HEK293 (cell line): Measurements from ENCODE around the gene MFSD6L.

Experiments used
- SALL2 ChIP-seq: fragments of 450-650 bp; formaldehyde crosslinking; IDR thresholded peaks from 2 replicates; pipeline ENCODE4 v1.5.0; 2017; ENCODE audit warnings: missing biosample characterization, mild to moderate bottlenecking, missing genetic modification characterization, borderline replicate concordance
- SP2 ChIP-seq: fragments of 450-650 bp; formaldehyde crosslinking; IDR thresholded peaks from 2 replicates; pipeline ENCODE4 v1.5.1; 2016; ENCODE audit warnings: missing biosample characterization, missing genetic modification characterization
- TCF7L2 ChIP-seq: IDR thresholded peaks from 2 replicates; pipeline ENCODE4 v1.6.1; 2011; ENCODE audit warnings: low read depth, mild to moderate bottlenecking, inconsistent platforms, low read length, moderate library complexity, borderline replicate concordance
- ZFP69B ChIP-seq: fragments of 450-650 bp; formaldehyde crosslinking; IDR thresholded peaks from 2 replicates; pipeline ENCODE4 v1.5.1; 2016; ENCODE audit warnings: missing biosample characterization, missing genetic modification characterization
- ZNF274 ChIP-seq, 2 experiments: fragments of 200-500 bp in 1 of 2; fragments of 450-650 bp in 1 of 2; sonication (Bioruptor generic) in 1 of 2; formaldehyde crosslinking in 1 of 2; IDR thresholded peaks; 2 replicates each; pipeline versions ENCODE4 v1.5.1 to v1.6.1; 2014 to 2016; ENCODE audit warnings: borderline replicate concordance in 1 of 2, inconsistent platforms in 1 of 2, low read length in 1 of 2, missing biosample characterization in 1 of 2, missing genetic modification characterization in 1 of 2
- ZNF350 ChIP-seq: fragments of 450-650 bp; formaldehyde crosslinking; IDR thresholded peaks from 2 replicates; pipeline ENCODE4 v1.5.0; 2017; ENCODE audit warnings: missing biosample characterization, mild to moderate bottlenecking, missing genetic modification characterization
- ZSCAN30 ChIP-seq: fragments of 450-650 bp; IDR thresholded peaks from 2 replicates; pipeline ENCODE4 v1.5.1; 2018; ENCODE audit warnings: missing biosample characterization, mild to moderate bottlenecking, missing genetic modification characterization, moderate library complexity
- ZXDB ChIP-seq: fragments of 450-650 bp; formaldehyde crosslinking; IDR thresholded peaks from 2 replicates; pipeline ENCODE4 v1.5.1; 2016; ENCODE audit warnings: missing biosample characterization, missing genetic modification characterization
- TF ChIP-seq, protein P1 (sequence below): fragments of 450-650 bp; formaldehyde crosslinking; IDR thresholded peaks from 2 replicates; pipeline ENCODE4 v1.5.1; 2016; ENCODE audit warnings: missing biosample characterization, missing genetic modification characterization
- TF ChIP-seq, protein P2 (sequence below): fragments of 450-650 bp; formaldehyde crosslinking; IDR thresholded peaks from 2 replicates; pipeline ENCODE4 v1.5.1; 2016; ENCODE audit warnings: missing biosample characterization, missing genetic modification characterization, low read depth

DNA sequence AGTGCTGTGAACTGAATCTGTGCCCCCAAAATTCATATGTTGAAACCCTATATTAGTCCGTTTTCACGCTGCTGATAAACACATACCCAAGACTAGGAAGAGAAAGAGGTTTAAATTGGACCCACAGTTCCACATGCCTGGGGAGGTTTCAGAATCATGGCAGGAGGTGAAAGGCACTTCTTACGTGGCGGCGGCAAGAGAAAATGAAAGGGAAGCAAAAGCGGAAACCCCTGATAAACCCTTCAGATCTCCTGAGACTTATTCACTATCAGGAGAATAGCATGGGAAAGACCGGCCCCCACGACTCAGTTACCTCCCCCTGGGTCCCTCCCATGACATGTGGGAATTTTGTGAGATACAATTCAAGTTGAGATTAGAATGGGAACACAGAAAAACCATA, 37.2 kb downstream of the MFSD6L start:
- TF ChIP-seq ZSCAN30 (tag by site-specific recombination) (no peak), ZNF274 (IDR thresholded peaks at IDR 0.05; ENCODE audit: low read length) (no peak), ZNF274 (tag by site-specific recombination; IDR thresholded peaks at IDR 0.05; ENCODE audit: borderline replicate concordance) (no peak), SP2 (tag by site-specific recombination) (no peak), SALL2 (tag by site-specific recombination) (no peak), ZFP69B (no peak), ZNF350 (no peak), TCF7L2 (no peak), ZXDB (tag by site-specific recombination) (no peak)
- TF ChIP-seq, protein P1, sequence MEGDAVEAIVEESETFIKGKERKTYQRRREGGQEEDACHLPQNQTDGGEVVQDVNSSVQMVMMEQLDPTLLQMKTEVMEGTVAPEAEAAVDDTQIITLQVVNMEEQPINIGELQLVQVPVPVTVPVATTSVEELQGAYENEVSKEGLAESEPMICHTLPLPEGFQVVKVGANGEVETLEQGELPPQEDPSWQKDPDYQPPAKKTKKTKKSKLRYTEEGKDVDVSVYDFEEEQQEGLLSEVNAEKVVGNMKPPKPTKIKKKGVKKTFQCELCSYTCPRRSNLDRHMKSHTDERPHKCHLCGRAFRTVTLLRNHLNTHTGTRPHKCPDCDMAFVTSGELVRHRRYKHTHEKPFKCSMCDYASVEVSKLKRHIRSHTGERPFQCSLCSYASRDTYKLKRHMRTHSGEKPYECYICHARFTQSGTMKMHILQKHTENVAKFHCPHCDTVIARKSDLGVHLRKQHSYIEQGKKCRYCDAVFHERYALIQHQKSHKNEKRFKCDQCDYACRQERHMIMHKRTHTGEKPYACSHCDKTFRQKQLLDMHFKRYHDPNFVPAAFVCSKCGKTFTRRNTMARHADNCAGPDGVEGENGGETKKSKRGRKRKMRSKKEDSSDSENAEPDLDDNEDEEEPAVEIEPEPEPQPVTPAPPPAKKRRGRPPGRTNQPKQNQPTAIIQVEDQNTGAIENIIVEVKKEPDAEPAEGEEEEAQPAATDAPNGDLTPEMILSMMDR (tag by site-specific recombination), result no peak
- TF ChIP-seq, protein P2, sequence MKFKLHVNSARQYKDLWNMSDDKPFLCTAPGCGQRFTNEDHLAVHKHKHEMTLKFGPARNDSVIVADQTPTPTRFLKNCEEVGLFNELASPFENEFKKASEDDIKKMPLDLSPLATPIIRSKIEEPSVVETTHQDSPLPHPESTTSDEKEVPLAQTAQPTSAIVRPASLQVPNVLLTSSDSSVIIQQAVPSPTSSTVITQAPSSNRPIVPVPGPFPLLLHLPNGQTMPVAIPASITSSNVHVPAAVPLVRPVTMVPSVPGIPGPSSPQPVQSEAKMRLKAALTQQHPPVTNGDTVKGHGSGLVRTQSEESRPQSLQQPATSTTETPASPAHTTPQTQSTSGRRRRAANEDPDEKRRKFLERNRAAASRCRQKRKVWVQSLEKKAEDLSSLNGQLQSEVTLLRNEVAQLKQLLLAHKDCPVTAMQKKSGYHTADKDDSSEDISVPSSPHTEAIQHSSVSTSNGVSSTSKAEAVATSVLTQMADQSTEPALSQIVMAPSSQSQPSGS (tag by site-specific recombination), result no peak
